HUES64 (cell line): ENCODE measurements around the gene NEU4.
"Not testable (repeated sequence)": the region's sequence is repeated elsewhere in the genome, so short reads cannot be mapped to it uniquely, and the experiment has no call there.

Experiments used
- H3K27ac ChIP-seq: 2 replicates; pipeline ENCODE4 v1.7.0; 2013; ENCODE audit warnings: low read depth, low read length, inconsistent platforms
- H3K27me3 ChIP-seq: 2 replicates; pipeline ENCODE4 v1.6.1; 2013; ENCODE audit warnings: mild to moderate bottlenecking, low read length; ENCODE audit not compliant: insufficient read depth
- H3K36me3 ChIP-seq: 2 replicates; pipeline ENCODE4 v1.6.1; 2013; ENCODE audit warnings: mild to moderate bottlenecking, low read length; ENCODE audit not compliant: insufficient read depth
- H3K4me1 ChIP-seq: 2 replicates; pipeline ENCODE4 v1.6.1; 2013; ENCODE audit warnings: mild to moderate bottlenecking, low read length, moderate library complexity; ENCODE audit not compliant: insufficient read depth
- H3K4me3 ChIP-seq: 2 replicates; pipeline ENCODE4 v1.5.1; 2013; ENCODE audit warnings: mild to moderate bottlenecking, low read length, moderate library complexity
- H3K9ac ChIP-seq: 2 replicates; pipeline ENCODE4 v1.6.1; 2013; ENCODE audit warnings: mild to moderate bottlenecking, low read depth, low read length
- H3K9me3 ChIP-seq: 2 replicates; pipeline ENCODE4 v1.6.1; 2013; ENCODE audit warnings: low read depth, low read length; ENCODE audit not compliant: insufficient read depth
- WGBS: fragments of 150-250, 120-280 bp; methylation state at CpG from one replicate; pipeline ENCODE4 v1.1.7; 2013; ENCODE audit warnings: missing lambda C conversion rate; 5-methylcytosine and 5-hydroxymethylcytosine counted together

Gene NEU4

DNA sequence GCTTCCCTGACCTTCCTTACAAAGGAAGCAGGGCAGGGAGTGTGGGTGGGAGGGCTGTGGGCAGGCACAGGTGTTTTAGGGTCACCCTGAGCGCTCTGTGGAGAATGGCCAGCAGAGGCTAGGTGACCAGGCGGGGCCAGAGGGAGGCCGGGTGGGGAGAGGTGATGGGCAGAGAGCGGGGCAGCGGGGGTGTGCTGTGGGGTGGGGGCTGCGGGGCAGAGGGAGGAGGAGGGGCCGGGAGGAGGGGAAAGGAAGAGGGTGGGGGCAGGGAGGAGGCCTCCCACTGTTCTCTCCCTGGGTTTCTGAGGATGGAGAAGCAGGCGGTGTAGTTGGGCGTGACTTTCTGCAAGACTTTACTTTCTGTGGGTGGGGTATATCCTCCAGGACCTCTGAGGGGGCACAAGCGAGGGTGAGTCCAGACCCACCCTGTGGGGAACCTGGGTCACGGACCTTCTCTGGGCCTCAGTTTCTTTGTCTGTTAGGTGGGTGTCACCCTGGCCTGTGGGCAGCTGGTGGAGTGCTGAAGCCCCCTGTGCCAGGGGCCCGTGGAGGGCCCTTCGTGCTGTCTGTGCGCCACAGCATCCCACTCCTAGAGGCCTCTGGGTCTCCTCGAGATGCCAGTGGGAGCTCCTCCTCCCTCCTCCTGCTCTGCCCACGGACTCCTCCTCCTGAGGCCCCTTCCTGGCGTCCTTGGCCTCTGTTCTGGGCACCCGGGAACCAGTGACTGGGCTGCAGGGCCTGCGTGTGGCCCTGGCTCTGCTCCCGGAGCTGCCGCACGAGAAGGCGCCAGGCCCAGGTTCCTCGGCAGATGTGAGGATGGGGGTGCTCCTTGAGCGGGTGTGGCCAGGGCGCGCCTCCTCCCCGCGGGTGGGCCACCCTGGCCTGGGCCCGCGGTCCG is 6.3 kb upstream of the NEU4 start:
- peaks cover 9% of the 10 kb centered on the region for H3K4me1 ChIP-seq
- no peak overlapping the region for H3K27ac ChIP-seq
- H3K27me3 ChIP-seq = peaks cover 25% of the 10 kb centered on the region
- no peaks in the 10 kb centered on the region for H3K36me3 ChIP-seq
- 79% methylated on average over 32 of the region's 32 CpGs for WGBS
- H3K9me3 ChIP-seq = no peaks in the 10 kb centered on the region
- H3K4me3 ChIP-seq = peak overlapping the region; percentile 57; the same call in 1 of the 2 replicates
- H3K9ac ChIP-seq = no peak overlapping the region

DNA sequence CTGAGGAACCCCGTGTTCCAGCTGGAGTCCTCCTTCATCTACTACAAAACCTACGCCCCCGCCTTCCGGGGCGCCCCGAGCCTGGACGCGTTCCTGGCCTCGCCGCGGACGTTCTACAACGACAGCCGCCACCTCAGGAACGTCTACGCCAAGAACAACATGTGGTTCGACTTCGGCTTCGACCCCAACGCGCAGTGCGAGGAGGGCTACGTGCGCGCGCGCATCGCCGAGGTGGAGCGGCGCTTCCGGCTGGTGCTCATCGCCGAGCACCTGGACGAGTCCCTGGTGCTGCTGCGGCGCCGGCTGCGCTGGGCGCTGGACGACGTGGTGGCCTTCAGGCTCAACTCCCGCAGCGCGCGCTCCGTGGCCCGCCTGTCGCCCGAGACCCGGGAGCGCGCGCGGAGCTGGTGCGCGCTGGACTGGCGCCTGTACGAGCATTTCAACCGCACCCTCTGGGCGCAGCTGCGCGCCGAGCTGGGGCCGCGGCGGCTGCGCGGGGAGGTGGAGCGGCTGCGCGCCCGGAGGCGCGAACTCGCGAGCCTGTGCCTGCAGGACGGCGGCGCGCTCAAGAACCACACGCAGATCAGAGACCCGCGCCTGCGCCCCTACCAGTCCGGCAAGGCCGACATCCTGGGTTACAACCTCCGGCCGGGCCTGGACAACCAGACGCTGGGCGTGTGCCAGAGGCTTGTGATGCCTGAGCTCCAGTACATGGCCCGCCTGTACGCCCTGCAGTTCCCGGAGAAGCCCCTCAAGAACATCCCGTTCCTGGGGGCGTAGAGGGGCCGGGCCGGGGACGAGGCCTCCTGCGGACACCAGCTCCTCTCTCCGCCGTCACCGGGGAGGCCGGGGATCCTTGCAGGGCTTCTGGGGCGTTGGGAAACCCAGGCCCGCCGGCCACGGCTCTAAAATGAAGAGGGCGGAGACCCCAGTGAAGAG is 5.3 kb upstream of the NEU4 start:
- Histone ChIP-seq H3K9me3 (no peaks in the 10 kb centered on the region), H3K4me3 (peak overlapping the region; percentile 57), H3K9ac (peak overlapping the region; percentile 58; the same call in 1 of the 2 replicates), H3K27ac (no peak overlapping the region), H3K36me3 (no peaks in the 10 kb centered on the region), H3K27me3 (peaks cover 25% of the 10 kb centered on the region), H3K4me1 (peaks cover 15% of the 10 kb centered on the region)
- WGBS = 8% methylated on average over 109 of the region's 109 CpGs

DNA sequence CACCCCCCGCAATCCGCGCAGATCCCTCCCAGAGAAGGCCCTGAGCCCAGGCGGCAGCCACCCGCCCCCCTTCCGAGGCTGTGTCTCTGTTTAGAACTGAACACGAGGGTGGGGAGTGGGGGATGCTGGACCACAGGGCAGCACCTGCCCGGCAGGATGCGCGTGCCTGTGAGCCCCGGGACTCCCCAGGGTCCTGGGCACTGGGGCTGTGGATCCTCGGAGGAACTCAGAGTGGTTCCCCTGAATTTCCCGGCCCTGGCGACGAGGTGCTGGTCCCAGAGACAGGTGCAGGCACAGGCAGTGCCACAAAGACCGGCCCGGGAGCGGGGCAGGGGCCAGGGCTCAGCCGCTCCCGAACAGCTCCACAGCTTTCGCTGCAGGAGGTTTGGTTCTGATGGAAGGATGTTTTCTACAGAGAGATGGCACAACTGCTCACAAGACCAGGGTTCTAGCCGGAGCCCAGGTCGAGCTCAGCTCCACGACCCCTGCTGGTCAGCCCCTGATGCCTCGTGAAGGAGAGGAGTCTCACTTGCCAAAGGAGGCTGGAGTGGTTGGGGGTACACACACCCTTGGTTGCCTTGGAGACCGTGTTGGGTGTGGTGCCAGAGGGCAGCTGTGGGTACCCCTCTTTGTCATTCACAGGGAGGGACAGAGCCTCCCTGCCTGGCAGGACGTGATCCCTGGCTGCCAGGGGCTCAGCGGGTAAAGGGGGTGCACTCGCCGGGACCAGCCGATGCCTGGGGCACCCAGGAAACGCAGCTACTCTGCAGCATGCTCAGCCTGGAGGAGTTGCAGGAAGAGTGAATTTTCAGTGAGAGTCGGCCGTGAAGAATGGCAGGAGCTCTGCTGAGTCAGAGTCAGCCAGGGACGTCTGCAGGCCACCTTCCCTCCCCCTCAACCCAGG is 4.4 kb upstream of the NEU4 start:
- 14% methylated on average over 34 of the region's 35 CpGs for WGBS
- peak overlapping the region; percentile 57 for H3K4me3 ChIP-seq

DNA sequence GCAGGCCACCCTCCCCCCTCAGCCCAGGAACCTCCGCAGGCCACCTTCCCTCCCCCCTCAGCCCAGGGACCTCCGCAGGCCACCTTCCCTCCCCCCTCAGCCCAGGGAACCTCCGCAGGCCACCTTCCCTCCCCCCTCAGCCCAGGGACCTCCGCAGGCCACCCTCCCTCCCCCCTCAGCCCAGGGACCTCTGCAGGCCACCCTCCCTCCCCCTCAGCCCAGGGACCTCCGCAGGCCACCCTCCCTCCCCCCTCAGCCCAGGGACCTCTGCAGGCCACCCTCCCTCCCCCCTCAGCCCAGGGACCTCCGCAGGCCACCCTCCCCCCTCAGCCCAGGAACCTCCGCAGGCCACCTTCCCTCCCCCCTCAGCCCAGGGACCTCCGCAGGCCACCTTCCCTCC is 2.8 kb upstream of the NEU4 start:
- H3K9me3 ChIP-seq, H3K9ac ChIP-seq, H3K27ac ChIP-seq, H3K36me3 ChIP-seq, H3K4me3 ChIP-seq: not testable (repeated sequence)
- Histone ChIP-seq H3K4me1 (peaks cover 18% of the 10 kb centered on the region), H3K27me3 (peaks cover 25% of the 10 kb centered on the region)
- no CpG with 5 or more reads among the region's 8 CpGs for WGBS

More for the DNA sequence above, 4.4 kb upstream of the NEU4 start:
- no peak overlapping the region; the same call in 1 of the 2 replicates for H3K9ac ChIP-seq
- peaks cover 18% of the 10 kb centered on the region for H3K4me1 ChIP-seq
- no peaks in the 10 kb centered on the region for H3K36me3 ChIP-seq
- no peak overlapping the region for H3K27ac ChIP-seq
- peaks cover 25% of the 10 kb centered on the region for H3K27me3 ChIP-seq
- H3K9me3 ChIP-seq = no peaks in the 10 kb centered on the region

DNA sequence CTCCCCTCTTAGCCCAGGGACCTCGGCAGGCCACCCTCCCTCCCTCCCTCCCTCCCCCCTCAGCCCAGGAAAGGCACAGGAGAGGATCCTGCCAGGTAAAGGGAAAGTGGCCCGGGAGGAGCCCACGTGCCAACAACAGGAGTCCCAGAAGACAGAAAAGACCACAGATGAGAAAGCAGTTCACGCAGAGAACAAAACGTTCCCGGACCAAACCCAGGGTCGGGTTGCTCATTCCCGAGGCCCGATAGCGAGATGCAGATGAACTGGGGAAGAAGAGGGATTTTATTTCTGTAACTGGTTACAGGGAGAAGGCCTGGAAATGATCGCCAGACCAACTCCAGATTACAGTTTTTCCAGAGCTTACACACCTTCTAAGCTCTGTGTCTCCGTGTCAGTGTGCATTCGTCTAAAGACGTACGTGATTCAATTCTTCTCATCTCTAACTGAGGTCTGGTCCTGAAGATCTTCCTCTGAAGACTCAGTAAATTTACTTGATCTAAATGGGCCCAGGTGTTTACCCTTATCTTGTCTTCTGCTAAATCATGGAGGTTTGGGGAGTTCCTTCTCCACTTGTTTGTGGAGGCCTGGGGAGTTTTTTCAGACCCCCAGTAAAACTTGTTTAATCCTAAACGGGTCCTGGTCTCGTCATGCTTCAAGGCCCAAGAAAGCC is 807 bp upstream of the NEU4 start:
- H3K4me3 ChIP-seq = no peak overlapping the region
- peak overlapping the region; percentile 26; the same call in 1 of the 2 replicates for H3K9ac ChIP-seq
- H3K9me3 ChIP-seq = no peaks in the 10 kb centered on the region

DNA sequence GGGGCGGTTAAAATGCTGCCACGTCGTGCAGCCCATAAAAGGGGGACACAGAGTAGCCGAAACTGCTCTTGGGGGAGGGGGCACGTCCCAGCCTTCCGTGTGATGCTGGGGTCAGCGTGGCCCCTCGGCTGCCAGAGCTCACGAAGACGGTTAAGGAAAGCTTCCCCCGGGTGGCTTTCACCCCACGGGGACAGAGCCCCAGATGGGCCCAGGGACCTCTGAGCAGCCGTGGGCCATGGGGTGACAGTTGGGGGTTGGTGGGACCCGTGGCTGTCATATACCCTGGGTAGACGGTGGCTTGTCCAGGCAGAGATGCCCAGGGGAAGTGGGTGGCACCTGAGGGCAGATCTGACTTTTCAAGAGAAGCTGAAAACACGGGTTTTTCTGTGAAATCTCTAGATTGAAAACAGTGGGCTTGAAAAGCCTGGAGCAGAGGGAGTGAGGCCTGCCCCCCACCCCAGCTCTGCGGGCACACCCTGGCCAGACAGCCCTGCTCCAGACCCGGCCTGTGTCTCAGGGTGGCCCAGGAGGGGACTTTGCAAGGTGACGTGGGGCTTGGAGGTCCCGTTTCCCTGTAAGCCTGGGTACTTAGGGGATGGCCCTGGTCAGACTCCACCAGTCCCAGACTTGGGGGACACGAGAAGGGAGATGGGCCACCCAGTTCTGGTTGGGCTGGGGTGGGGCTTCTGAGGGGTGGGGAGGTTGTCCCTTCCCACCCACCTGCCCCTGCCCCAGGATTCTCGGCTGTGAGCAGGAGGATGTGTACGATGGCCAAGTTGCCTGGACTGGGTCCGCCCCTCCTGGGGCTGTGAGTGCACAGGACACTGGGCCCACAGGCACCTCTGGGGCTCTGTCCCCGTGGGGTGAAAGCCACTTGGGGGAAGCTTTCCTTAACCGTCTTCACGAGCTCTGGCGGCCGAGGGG is 652 bp downstream of the NEU4 start:
- H3K4me3 ChIP-seq = no peak overlapping the region
- H3K27me3 ChIP-seq = peaks cover 3% of the 10 kb centered on the region
- H3K36me3 ChIP-seq = no peaks in the 10 kb centered on the region
- WGBS = 86% methylated on average over 29 of the region's 29 CpGs
- peaks cover 12% of the 10 kb centered on the region for H3K4me1 ChIP-seq
- H3K9me3 ChIP-seq = no peaks in the 10 kb centered on the region
- no peak overlapping the region for H3K27ac ChIP-seq
- no peak overlapping the region for H3K9ac ChIP-seq

More for the DNA sequence above, 807 bp upstream of the NEU4 start:
- H3K4me1 ChIP-seq = peaks cover 18% of the 10 kb centered on the region
- WGBS = 46% methylated on average over 16 of the region's 17 CpGs
- no peaks in the 10 kb centered on the region for H3K36me3 ChIP-seq
- H3K27me3 ChIP-seq = peaks cover 18% of the 10 kb centered on the region
- H3K27ac ChIP-seq = 0 out of 2 replicates have a peak overlapping the region, but pooled peaks have one; percentile 14

DNA sequence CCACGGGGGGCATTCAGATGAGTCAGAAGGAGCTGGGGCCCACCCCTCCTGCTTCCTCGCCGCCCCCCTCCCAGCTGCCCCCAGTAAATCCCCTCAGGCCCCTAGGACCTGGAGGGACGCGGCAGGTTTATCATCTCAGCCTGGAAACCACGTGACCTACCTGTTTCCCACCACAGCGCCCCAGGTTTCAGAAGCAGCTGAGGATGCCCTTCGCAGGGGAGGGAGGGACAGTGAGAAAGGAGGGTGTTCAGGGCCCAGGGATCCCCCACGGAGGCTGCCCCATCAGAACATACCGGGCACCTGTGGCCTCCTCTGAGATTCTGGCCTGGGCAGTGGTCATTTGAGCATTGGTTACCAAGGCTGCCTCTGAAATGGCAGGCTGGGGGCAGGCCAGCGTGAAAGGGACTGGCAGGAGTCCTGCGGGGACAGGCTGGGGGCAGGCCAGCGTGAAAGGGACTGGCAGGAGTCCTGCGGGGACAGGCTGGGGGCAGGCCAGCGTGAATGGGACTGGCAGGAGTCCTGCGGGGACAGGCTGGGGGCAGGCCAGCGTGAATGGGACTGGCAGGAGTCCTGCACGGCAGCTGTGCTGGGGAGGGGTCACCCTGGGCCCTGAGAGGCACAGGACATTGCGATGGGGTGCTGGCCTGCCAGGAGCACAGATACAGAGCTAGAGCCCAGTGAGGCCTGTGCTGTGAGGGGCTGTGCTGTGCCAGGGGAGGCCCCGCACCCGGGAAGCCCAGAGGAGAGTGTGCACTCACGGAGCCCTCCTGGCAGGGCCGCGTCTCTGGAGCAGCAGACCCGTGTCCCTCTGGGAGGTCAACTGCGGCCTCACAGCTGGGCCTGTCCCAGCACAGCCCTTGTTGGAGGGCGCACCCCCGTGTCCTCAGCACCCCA is 1.6 kb downstream of the NEU4 start:
- Histone ChIP-seq H3K4me3 (no peak overlapping the region), H3K36me3 (no peaks in the 10 kb centered on the region), H3K27ac (no peak overlapping the region)

DNA sequence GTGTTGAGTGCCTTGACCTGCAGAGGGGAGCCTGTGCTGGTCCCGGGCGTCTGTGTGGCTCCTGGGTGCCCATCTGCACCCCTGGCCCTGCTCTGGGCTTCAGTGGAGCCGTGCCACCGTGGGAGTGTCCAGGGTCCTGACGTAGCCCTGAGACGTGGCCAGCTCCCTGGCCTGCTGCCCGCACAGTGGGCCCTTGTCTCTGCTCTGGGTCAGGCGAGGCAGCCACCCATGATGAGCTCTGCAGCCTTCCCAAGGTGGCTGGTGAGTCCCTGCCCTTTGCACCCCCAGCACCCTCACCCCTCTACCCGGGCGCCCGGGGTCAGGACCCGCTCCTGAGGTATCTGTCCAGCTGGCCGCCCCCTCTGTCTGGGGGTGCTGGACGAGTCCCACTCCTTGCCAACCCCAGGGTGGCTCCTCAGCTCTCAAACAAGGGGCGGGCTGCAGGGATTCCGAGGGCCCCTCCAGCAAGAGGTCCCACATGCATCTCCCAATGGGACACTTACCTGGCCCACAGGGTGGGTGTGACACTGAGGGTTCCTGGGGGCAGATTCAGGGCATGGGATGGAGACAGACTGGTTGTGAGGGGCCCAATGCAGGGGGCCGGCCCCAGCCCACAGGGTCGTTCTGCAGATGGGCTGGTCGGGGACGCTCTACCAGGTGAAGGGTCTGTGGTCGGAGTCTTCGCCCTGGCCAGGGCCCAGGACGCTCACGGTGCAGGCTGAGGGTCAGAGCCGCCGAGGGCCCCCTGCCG is 2.4 kb downstream of the NEU4 start:
- WGBS = 94% methylated on average over 27 of the region's 27 CpGs
- H3K9me3 ChIP-seq = no peaks in the 10 kb centered on the region
- peaks cover 9% of the 10 kb centered on the region for H3K4me1 ChIP-seq
- no peak overlapping the region for H3K4me3 ChIP-seq
- no peaks in the 10 kb centered on the region for H3K36me3 ChIP-seq
- no peak overlapping the region for H3K27ac ChIP-seq
- no peak overlapping the region for H3K9ac ChIP-seq
- no peaks in the 10 kb centered on the region for H3K27me3 ChIP-seq

More for the DNA sequence above, 1.6 kb downstream of the NEU4 start:
- 81% methylated on average over 28 of the region's 28 CpGs for WGBS
- Histone ChIP-seq H3K27me3 (no peaks in the 10 kb centered on the region), H3K9me3 (no peaks in the 10 kb centered on the region), H3K4me1 (peaks cover 9% of the 10 kb centered on the region), H3K9ac (no peak overlapping the region)
